ENCODE results near the gene GNPDA1.

The GNPDA1 gene

DNA sequence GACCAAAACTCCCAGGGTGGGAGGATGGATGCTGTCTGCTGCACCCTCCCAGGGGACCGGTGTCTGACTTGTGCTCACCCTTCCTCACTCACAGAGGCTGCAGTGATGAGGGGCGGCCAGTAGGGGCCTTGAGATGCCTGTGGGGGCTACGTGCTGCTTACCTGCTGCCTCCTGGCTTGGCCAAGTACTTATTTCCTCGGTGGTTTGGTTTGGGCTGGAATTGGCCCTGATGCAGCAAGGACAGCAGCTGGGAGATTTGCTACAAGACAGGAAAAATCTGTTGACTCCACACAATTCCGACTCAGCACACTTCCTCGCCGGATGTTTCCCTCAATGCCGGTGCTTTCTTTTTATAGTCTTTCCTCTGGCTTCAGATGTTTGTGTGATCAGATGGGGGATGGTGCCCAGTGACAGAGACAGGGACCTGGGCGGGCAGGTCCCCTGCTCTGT lies 61.5 kb downstream of the GNPDA1 start:
- peak; percentile 56 for DNase-seq
